ENCODE results near the gene AK5. TPM values are rescaled to one million over a fixed set of nuclear protein-coding genes. Genes with fewer than 3 reads are reported as not detected.

Gene AK5
- total and polyA plus RNA-seq, 2 donors (not counting 1 experiment from before 2014, with no cell fraction given) = 0.18 TPM; not detected in 1

DNA sequence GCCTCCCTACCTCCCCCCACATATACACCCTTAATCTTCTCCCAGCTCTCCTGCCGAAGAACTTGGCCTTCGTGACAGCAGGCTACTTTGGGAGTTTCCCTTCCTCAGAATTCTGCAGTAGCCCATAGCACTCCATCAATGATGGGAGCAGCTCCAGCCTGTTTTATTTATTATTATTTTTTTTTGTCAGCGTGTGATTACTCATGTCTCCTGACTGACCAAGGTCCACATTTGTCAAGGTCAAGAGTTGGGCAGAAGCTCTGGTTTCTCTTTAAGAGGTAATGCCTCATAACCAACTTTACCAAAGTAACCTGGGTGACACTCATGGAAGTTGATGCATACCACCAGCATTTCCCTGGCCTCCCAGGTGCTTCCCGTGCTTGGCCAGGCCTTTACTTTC is 275.2 kb downstream of the AK5 start:
- no peak overlapping the region for H2AFZ ChIP-seq (ENCODE audit: insufficient read depth, low read depth, low read length, poor library complexity, severe bottlenecking)
- H3K27ac Mint-ChIP-seq = no peak overlapping the region
- no peaks in the 10 kb centered on the region for H3K27me3 ChIP-seq (replicated peaks in 1 of 4; ENCODE audit: control extremely low read depth in 1 of 4, control insufficient read depth in 3 of 4, insufficient read depth in 4 of 4, low read length in 3 of 4)
- H3K4me1 Mint-ChIP-seq = no peaks in the 10 kb centered on the region
- H4K20me1 ChIP-seq (ENCODE audit: control insufficient read depth, insufficient read depth, low read length, poor library complexity, severe bottlenecking) = no peaks in the 10 kb centered on the region
- H3K4me3 ChIP-seq (ENCODE audit: control extremely low read depth in 1 of 5, extremely low read depth in 1 of 5, insufficient read depth in 1 of 5, low read depth in 2 of 5, low read length in 4 of 5) = no peak overlapping the region
- H3K27ac ChIP-seq (ENCODE audit: low read length in 2 of 2) = no peak overlapping the region
- CTCF ChIA-PET = interaction anchor here (1.0 kb wide), 1 partner anchor 9 kb away, joined by 3 read pairs; no protein-coding TSS in a partner anchor
- H3K4me2 ChIP-seq (replicated peaks; ENCODE audit: low read depth, low read length, poor library complexity, severe bottlenecking) = no peak overlapping the region
- intact Hi-C loops (cut with micrococcal nuclease) = no loop called here
- H3K36me3 ChIP-seq (replicated peaks in 1 of 2; ENCODE audit: control extremely low read depth in 1 of 2, control insufficient read depth in 1 of 2, extremely low read depth in 1 of 2, insufficient read depth in 2 of 2, low read length in 1 of 2) = no peaks in the 10 kb centered on the region
- H3K9me3 Mint-ChIP-seq (ENCODE audit: insufficient read depth) = no peaks in the 10 kb centered on the region
- H3K4me1 ChIP-seq (ENCODE audit: control insufficient read depth in 2 of 2, insufficient read depth in 2 of 2, low read length in 2 of 2) = no peaks in the 10 kb centered on the region
- ATAC-seq (ENCODE audit: low read depth) (no peak), DNase-seq (no peak)
- no peaks in the 10 kb centered on the region for H3K27me3 Mint-ChIP-seq
- 100% methylated on average over 1 of the region's 4 CpGs for WGBS (ENCODE audit: insufficient coverage)
- H3K79me2 ChIP-seq (ENCODE audit: control insufficient read depth, insufficient read depth, low read length) = no peaks in the 10 kb centered on the region
- POLR2A ChIA-PET = no interaction called here
- TF ChIP-seq, protein P1, sequence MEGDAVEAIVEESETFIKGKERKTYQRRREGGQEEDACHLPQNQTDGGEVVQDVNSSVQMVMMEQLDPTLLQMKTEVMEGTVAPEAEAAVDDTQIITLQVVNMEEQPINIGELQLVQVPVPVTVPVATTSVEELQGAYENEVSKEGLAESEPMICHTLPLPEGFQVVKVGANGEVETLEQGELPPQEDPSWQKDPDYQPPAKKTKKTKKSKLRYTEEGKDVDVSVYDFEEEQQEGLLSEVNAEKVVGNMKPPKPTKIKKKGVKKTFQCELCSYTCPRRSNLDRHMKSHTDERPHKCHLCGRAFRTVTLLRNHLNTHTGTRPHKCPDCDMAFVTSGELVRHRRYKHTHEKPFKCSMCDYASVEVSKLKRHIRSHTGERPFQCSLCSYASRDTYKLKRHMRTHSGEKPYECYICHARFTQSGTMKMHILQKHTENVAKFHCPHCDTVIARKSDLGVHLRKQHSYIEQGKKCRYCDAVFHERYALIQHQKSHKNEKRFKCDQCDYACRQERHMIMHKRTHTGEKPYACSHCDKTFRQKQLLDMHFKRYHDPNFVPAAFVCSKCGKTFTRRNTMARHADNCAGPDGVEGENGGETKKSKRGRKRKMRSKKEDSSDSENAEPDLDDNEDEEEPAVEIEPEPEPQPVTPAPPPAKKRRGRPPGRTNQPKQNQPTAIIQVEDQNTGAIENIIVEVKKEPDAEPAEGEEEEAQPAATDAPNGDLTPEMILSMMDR (IDR thresholded peaks at IDR 0.05) = no peak
- no peak for TF ChIP-seq EZH2 (IDR thresholded peaks at IDR 0.05; ENCODE audit: borderline replicate concordance, insufficient read depth, low read depth, low read length, poor library complexity, severe bottlenecking)
- H3K9ac ChIP-seq (ENCODE audit: low read length) = no peak overlapping the region
- H3K9me3 ChIP-seq (ENCODE audit: control extremely low read depth in 1 of 3, control insufficient read depth in 2 of 3, insufficient read depth in 1 of 3, low read length in 2 of 3) = no peaks in the 10 kb centered on the region
- H3K4me3 Mint-ChIP-seq = no peak overlapping the region

DNA sequence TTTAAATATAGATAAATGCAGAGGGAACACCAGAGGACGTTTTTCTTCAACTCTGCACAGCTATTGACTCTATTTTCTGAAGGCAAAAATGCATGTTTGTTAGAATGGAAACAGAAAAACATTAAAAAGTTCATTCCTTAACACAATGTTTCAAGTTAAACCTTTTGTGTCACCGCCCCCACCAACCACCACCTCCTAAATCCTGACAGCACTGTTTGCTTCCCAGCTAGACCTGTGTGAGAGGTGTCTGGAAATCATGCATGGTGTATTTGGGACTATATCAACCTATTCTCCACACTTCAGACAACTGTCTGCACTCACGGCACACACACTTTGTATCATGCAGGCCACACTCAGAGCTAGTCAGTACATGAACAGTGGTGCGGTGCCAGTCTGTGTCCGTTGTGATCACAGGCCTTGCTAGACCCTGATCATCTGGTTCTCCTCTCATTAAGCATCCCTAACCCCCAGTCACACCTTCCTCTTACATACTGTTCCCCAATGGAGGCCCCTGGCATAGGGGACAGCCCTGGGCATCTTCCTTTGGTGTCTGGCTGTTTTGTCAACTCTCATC is 276.9 kb downstream of the AK5 start:
- Histone ChIP-seq H4K20me1 (ENCODE audit: control insufficient read depth, insufficient read depth, low read length, poor library complexity, severe bottlenecking) (no peaks in the 10 kb centered on the region), H3K4me2 (replicated peaks; ENCODE audit: low read depth, low read length, poor library complexity, severe bottlenecking) (no peak overlapping the region), H3K9me3 (ENCODE audit: control extremely low read depth in 1 of 3, control insufficient read depth in 2 of 3, insufficient read depth in 1 of 3, low read length in 2 of 3) (peaks cover 0 to 2% (median 0%) of the 10 kb centered on the region in 3 donors), H2AFZ (ENCODE audit: insufficient read depth, low read depth, low read length, poor library complexity, severe bottlenecking) (no peak overlapping the region), H3K4me3 (ENCODE audit: control extremely low read depth in 1 of 5, extremely low read depth in 1 of 5, insufficient read depth in 1 of 5, low read depth in 2 of 5, low read length in 4 of 5) (no peak overlapping the region), H3K79me2 (ENCODE audit: control insufficient read depth, insufficient read depth, low read length) (no peaks in the 10 kb centered on the region), H3K4me1 (ENCODE audit: control insufficient read depth in 2 of 2, insufficient read depth in 2 of 2, low read length in 2 of 2) (no peaks in the 10 kb centered on the region), H3K36me3 (replicated peaks in 1 of 2; ENCODE audit: control extremely low read depth in 1 of 2, control insufficient read depth in 1 of 2, extremely low read depth in 1 of 2, insufficient read depth in 2 of 2, low read length in 1 of 2) (peaks cover 0 to 2% of the 10 kb centered on the region in 2 experiments), H3K27me3 (replicated peaks in 1 of 4; ENCODE audit: control extremely low read depth in 1 of 4, control insufficient read depth in 3 of 4, insufficient read depth in 4 of 4, low read length in 3 of 4) (no peaks in the 10 kb centered on the region), H3K9ac (ENCODE audit: low read length) (no peak overlapping the region), H3K27ac (ENCODE audit: low read length in 2 of 2) (no peak overlapping the region)
- no peak overlapping the region for H3K4me3 Mint-ChIP-seq
- intact Hi-C loops (cut with micrococcal nuclease) = no loop called here
- DNase-seq (no peak), ATAC-seq (ENCODE audit: low read depth) (no peak)
- TF ChIP-seq EZH2 (IDR thresholded peaks at IDR 0.05; ENCODE audit: borderline replicate concordance, insufficient read depth, low read depth, low read length, poor library complexity, severe bottlenecking) = no peak
- TF ChIP-seq, protein P1 (IDR thresholded peaks at IDR 0.05) = no peak
- POLR2A ChIA-PET = no interaction called here
- H3K4me1 Mint-ChIP-seq = no peaks in the 10 kb centered on the region
- no peaks in the 10 kb centered on the region for H3K27me3 Mint-ChIP-seq
- CTCF ChIA-PET = no interaction called here
- no peaks in the 10 kb centered on the region for H3K9me3 Mint-ChIP-seq (ENCODE audit: insufficient read depth)
- no peak overlapping the region for H3K27ac Mint-ChIP-seq
- 100% methylated on average over 3 of the region's 5 CpGs for WGBS (ENCODE audit: insufficient coverage)

Measured in B cell (primary cell).